Testis (tissue), 2 donors: Measurements from ENCODE around the gene GPR63.

ENCODE experiments used
- POLR2A ChIP-seq: fragments of 450-650 bp; IDR thresholded peaks from one replicate; pipeline ENCODE4 v1.6.1; 2017; ENCODE audit warnings: antibody characterized with exemption, mild to moderate bottlenecking, moderate library complexity
- TF ChIP-seq, protein P1 (sequence below), 3 experiments: fragments of 450-650 bp in 2 of 3; fragments of 200-600 bp in 1 of 3; sonication (generic) in 1 of 3; IDR thresholded peaks; one replicate each; pipeline ENCODE4 v1.5.1; 2016 to 2019; ENCODE audit warnings: antibody characterized with exemption in 3 of 3, mild to moderate bottlenecking in 2 of 3, moderate library complexity in 1 of 3

- TF ChIP-seq, protein P1, sequence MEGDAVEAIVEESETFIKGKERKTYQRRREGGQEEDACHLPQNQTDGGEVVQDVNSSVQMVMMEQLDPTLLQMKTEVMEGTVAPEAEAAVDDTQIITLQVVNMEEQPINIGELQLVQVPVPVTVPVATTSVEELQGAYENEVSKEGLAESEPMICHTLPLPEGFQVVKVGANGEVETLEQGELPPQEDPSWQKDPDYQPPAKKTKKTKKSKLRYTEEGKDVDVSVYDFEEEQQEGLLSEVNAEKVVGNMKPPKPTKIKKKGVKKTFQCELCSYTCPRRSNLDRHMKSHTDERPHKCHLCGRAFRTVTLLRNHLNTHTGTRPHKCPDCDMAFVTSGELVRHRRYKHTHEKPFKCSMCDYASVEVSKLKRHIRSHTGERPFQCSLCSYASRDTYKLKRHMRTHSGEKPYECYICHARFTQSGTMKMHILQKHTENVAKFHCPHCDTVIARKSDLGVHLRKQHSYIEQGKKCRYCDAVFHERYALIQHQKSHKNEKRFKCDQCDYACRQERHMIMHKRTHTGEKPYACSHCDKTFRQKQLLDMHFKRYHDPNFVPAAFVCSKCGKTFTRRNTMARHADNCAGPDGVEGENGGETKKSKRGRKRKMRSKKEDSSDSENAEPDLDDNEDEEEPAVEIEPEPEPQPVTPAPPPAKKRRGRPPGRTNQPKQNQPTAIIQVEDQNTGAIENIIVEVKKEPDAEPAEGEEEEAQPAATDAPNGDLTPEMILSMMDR (IDR thresholded peaks at IDR 0.05): no peak
- no peak for TF ChIP-seq POLR2A
Measured at GRCh38 chr6:96865055-96865405, 27.8 kb upstream of the GPR63 start.
